Endothelial cell of umbilical vein (primary cell): ENCODE results near the gene CIDEA. TPM values are rescaled to one million over a fixed set of nuclear protein-coding genes. Genes with fewer than 3 reads are reported as not detected.

Experiments used
- BruUV-seq: library from RNA; stranded (reverse); fragments of 400-500 nt; replicated peaks from 2 replicates; lab custom pipeline; 2021; lab: Mats Ljungman, UMichigan
- CTCF ChIA-PET: fragments of 300-600, 350-600 bp; sonication (Branson Sonifier 250); formaldehyde crosslinking; loops from one replicate; lab custom pipeline; 2021; ENCODE audit warnings: antibody characterized with exemption, inconsistent platforms; lab: Charles Lee
- POLR2A ChIA-PET: fragments of 300-600, 350-600 bp; sonication (Branson Sonifier 250); formaldehyde crosslinking; loops from one replicate; lab custom pipeline; 2021; ENCODE audit warnings: antibody characterized with exemption, inconsistent platforms; lab: Charles Lee
- DNase-seq: peaks from one replicate; pipeline ENCODE4 v3.0.0-alpha.2; 2011; ENCODE audit warnings: low read depth, low spot score
- FAIRE-seq: peaks from 2 replicates; lab custom pipeline; 2011; peaks lifted over from hg19 to GRCh38; lab: Jason Lieb, UNC
- H2AFZ ChIP-seq: 2 replicates; pipeline ENCODE4 v1.6.0; 2012; ENCODE audit warnings: low read depth, low read length, control low read depth, inconsistent platforms
- H3K27ac ChIP-seq: 2 replicates; pipeline ENCODE4 v1.5.1; 2011; ENCODE audit warnings: low read depth, mild to moderate bottlenecking, control low read depth, low read length, moderate library complexity; ENCODE audit not compliant: insufficient read depth
- H3K27me3 ChIP-seq, 2 experiments: 2 replicates each; pipeline versions ENCODE4 v1.6.0 to v1.6.1; 2011; ENCODE audit warnings: low read length in 2 of 2, mixed read lengths in 1 of 2; ENCODE audit not compliant: control insufficient read depth in 2 of 2, insufficient read depth in 2 of 2
- H3K36me3 ChIP-seq, 2 experiments: 2 replicates in 1 of 2; 3 replicates in 1 of 2; pipeline ENCODE4 v1.5.1; 2011; ENCODE audit warnings: low read length in 2 of 2, mild to moderate bottlenecking in 1 of 2, moderate library complexity in 1 of 2; ENCODE audit not compliant: control insufficient read depth in 2 of 2, insufficient read depth in 2 of 2; ENCODE audit errors: extremely low read depth in 1 of 2
- H3K4me1 ChIP-seq: 3 replicates; pipeline ENCODE4 v1.5.1; 2011; ENCODE audit warnings: mild to moderate bottlenecking, low read length; ENCODE audit not compliant: control insufficient read depth, insufficient read depth; ENCODE audit errors: extremely low read depth
- H3K4me2 ChIP-seq: 2 replicates; pipeline ENCODE4 v1.6.1; 2011; ENCODE audit warnings: low read length, control low read depth, mixed read lengths; ENCODE audit not compliant: insufficient read depth
- H3K4me3 ChIP-seq, 3 experiments: fragments of 200-600 bp in 1 of 3; sonication (generic), shearing (Covaris generic) in 1 of 3; replicated peaks in 1 of 3; 2 replicates each; pipeline ENCODE4 v1.5.1; 2011 to 2016; ENCODE audit warnings: control low read depth in 3 of 3, low read length in 3 of 3, mild to moderate bottlenecking in 2 of 3, inconsistent platforms in 1 of 3, low read depth in 1 of 3, moderate library complexity in 1 of 3; ENCODE audit not compliant: insufficient read depth in 1 of 3
- H3K79me2 ChIP-seq: 2 replicates; pipeline ENCODE4 v1.6.0; 2012; ENCODE audit warnings: low read length, inconsistent platforms; ENCODE audit not compliant: control insufficient read depth, insufficient read depth
- H3K9ac ChIP-seq: replicated peaks from 2 replicates; pipeline ENCODE3; 2011; ENCODE audit warnings: low read length, control low read depth; ENCODE audit not compliant: insufficient read depth; ENCODE audit errors: extremely low read depth
- H3K9me1 ChIP-seq: replicated peaks from 3 replicates; pipeline ENCODE4 v1.6.0; 2011; ENCODE audit warnings: mild to moderate bottlenecking, low read length; ENCODE audit not compliant: control insufficient read depth, insufficient read depth; ENCODE audit errors: extremely low read depth
- H3K9me3 ChIP-seq: replicated peaks from 2 replicates; pipeline ENCODE4 v1.5.1; 2012; ENCODE audit warnings: low read length, inconsistent platforms; ENCODE audit not compliant: control insufficient read depth, insufficient read depth
- H4K20me1 ChIP-seq: replicated peaks from 2 replicates; pipeline ENCODE3; 2011; ENCODE audit warnings: mild to moderate bottlenecking, low read length; ENCODE audit not compliant: control insufficient read depth, insufficient read depth; ENCODE audit errors: extremely low read depth
- CTCF ChIP-seq, 2 donors: IDR thresholded peaks; 1 replicate in 1 of 2; 2 replicates in 1 of 2; pipeline ENCODE4 v1.5.1; 2011; ENCODE audit warnings: low read length in 2 of 2, mild to moderate bottlenecking in 2 of 2, moderate library complexity in 2 of 2, control low read depth in 1 of 2, inconsistent platforms in 1 of 2, low read depth in 1 of 2; ENCODE audit not compliant: insufficient read depth in 1 of 2; ENCODE audit errors: extremely low read depth in 1 of 2
- EZH2 ChIP-seq: IDR thresholded peaks from 2 replicates; pipeline ENCODE4 v1.6.1; 2012; ENCODE audit warnings: borderline replicate concordance, low read depth, mild to moderate bottlenecking, moderate library complexity, low read length, inconsistent platforms; ENCODE audit not compliant: severe bottlenecking
- FOS ChIP-seq: IDR thresholded peaks from 2 replicates; pipeline ENCODE4 v1.6.1; 2011; ENCODE audit warnings: mild to moderate bottlenecking, low read length, moderate library complexity, borderline replicate concordance; ENCODE audit not compliant: insufficient read depth
- GATA2 ChIP-seq: IDR thresholded peaks from 2 replicates; pipeline ENCODE4 v1.7.0; 2011; ENCODE audit warnings: low read depth, mild to moderate bottlenecking, moderate library complexity, mixed read lengths, low read length; ENCODE audit not compliant: insufficient read length, insufficient read depth
- JUN ChIP-seq: IDR thresholded peaks from 2 replicates; pipeline ENCODE4 v1.6.1; 2011; ENCODE audit warnings: borderline replicate concordance, low read depth; ENCODE audit not compliant: insufficient read length, insufficient read depth
- MYC ChIP-seq: IDR thresholded peaks from one replicate; pipeline ENCODE4 v1.6.1; 2011; ENCODE audit warnings: mild to moderate bottlenecking, low read depth, low read length
- POLR2A ChIP-seq: IDR thresholded peaks from 2 replicates; pipeline ENCODE4 v1.6.1; 2012; ENCODE audit warnings: low read depth, mild to moderate bottlenecking, control low read depth, low read length
- POLR2AphosphoS5 ChIP-seq: IDR thresholded peaks from 2 replicates; pipeline ENCODE4 v1.6.1; 2012; ENCODE audit warnings: low read depth, mild to moderate bottlenecking, control low read depth, low read length, moderate library complexity; ENCODE audit not compliant: insufficient read depth
- dilution Hi-C: fragments of 300-500 bp; cut with MboI; formaldehyde crosslinking; loops from one replicate; pipeline ENCODE4 v1.15.0; 2019; ENCODE audit warnings: low sequenced_read_pairs; ENCODE audit not compliant: extremely low pct_ligation_motif_present
- intact Hi-C: fragments of 100-400 bp; cut with micrococcal nuclease; formaldehyde crosslinking; loops from one replicate; pipeline ENCODE4 v1.10.0; 2022
- polyA plus RNA-seq, 4 experiments: library from polyadenylated mRNA; depleted of rRNA in 3 of 4; stranded (reverse) in 3 of 4; unstranded in 1 of 4; fragments of >200 nt; gene quantifications; 2 replicates each; pipeline versions ENCODE4 v1.2.1 to v1.2.3, GENCODE V29; 2011 to 2012; ENCODE audit warnings: missing spikeins in 1 of 4
- total RNA-seq: library from RNA; stranded (reverse); gene quantifications from 2 replicates; pipeline ENCODE4 v1.2.3, GENCODE V29; 2021
- TF ChIP-seq, protein P1 (sequence below): IDR thresholded peaks from 2 replicates; pipeline ENCODE4 v1.6.1; 2011; ENCODE audit not compliant: insufficient read depth, insufficient read length

The CIDEA gene
- total and polyA plus RNA-seq, 2 donors (not counting 3 experiments of a cell fraction or from before 2014, with no cell fraction given): 0.42 TPM; not detected in 1

GRCh38 chr18:12296457-12296856, 42.3 kb downstream of the CIDEA start:
- Histone ChIP-seq H3K4me2 (no peak overlapping the region), H3K27me3 (no peaks in the 10 kb centered on the region), H3K27ac (peak overlapping the region; percentile 85), H3K9me3 (no peaks in the 10 kb centered on the region), H2AFZ (peak overlapping the region; percentile 9), H4K20me1 (no peaks in the 10 kb centered on the region), H3K4me1 (peaks cover 14% of the 10 kb centered on the region), H3K4me3 (no peak overlapping the region), H3K79me2 (no peaks in the 10 kb centered on the region), H3K36me3 (no peaks in the 10 kb centered on the region), H3K9me1 (no peaks in the 10 kb centered on the region), H3K9ac (no peak overlapping the region)
- DNase-seq: peak; percentile 75
- TF ChIP-seq, protein P1, sequence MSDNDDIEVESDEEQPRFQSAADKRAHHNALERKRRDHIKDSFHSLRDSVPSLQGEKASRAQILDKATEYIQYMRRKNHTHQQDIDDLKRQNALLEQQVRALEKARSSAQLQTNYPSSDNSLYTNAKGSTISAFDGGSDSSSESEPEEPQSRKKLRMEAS: no peak
- TF ChIP-seq MYC (no peak), POLR2AphosphoS5 (peak; percentile 26)
- intact Hi-C loops: loop anchor here (1.0 kb wide), 2 partner anchors 11 to 17 kb away; no protein-coding TSS in a partner anchor
- CTCF ChIA-PET: interaction anchor here (1.5 to 3.9 kb wide), 7 partner anchors 9 to 32 kb away, joined by 4 to 36 read pairs (median 15); partner anchors contain the start of gene TUBB6
- FAIRE-seq: peak; percentile 47
- dilution Hi-C loops: no loop called here
- POLR2A ChIA-PET: interaction anchor here (1.0 to 2.4 kb wide), 5 partner anchors 11 to 18 kb away, joined by 3 to 17 read pairs (median 9); partner anchors contain the start of gene TUBB6
- BruUV-seq: no TSS peak

DNA sequence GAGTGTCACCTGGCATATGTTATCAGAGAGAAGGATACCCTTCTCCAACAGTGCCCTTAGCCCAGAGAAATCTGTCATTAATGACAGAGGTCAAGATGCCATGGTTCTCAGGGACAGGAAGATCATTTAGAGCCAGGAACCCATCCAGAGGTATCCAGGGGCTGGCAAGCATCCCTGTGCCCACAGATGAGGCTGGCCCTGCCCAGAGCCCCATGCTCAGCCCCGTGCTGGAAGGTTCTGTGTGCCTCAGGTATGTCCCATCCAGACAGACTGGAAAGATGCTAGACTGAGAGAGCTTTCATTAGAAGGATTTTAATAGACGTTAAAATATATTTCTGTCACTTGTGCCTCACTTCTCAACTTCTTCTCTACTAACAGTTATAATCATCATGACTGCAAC, 45.7 kb downstream of the CIDEA start:
- TF ChIP-seq GATA2 (no peak), FOS (no peak), POLR2A (no peak), POLR2AphosphoS5 (no peak), CTCF (IDR thresholded peaks at IDR 0.05; ENCODE audit: extremely low read depth in 1 of 2, insufficient read depth in 1 of 2, low read depth in 1 of 2, low read length in 2 of 2) (no peak), EZH2 (no peak), JUN (no peak), MYC (no peak)
- TF ChIP-seq, protein P1: no peak
- CTCF ChIA-PET: interaction anchor here (0.6 to 1.6 kb wide), 5 partner anchors 8 to 47 kb away, joined by 3 to 10 read pairs (median 4); partner anchors contain the start of gene TUBB6
- DNase-seq: no peak
- Histone ChIP-seq H3K4me1 (peaks cover 14% of the 10 kb centered on the region), H2AFZ (no peak overlapping the region), H3K9me1 (no peaks in the 10 kb centered on the region), H3K9me3 (no peaks in the 10 kb centered on the region), H3K4me2 (no peak overlapping the region), H3K79me2 (no peaks in the 10 kb centered on the region), H3K4me3 (no peak overlapping the region), H3K9ac (no peak overlapping the region), H4K20me1 (no peaks in the 10 kb centered on the region), H3K27ac (no peak overlapping the region), H3K27me3 (no peaks in the 10 kb centered on the region), H3K36me3 (no peaks in the 10 kb centered on the region)
- dilution Hi-C loops: no loop called here
- POLR2A ChIA-PET: interaction anchor here (0.6 kb wide), 1 partner anchor 28 kb away, joined by 11 read pairs; no protein-coding TSS in a partner anchor
- intact Hi-C loops: no loop called here
- FAIRE-seq: no peak
- no TSS peak for BruUV-seq
